GM18951 (cell line): ENCODE results near the gene MAML3.

Source experiments
- POLR2A ChIP-seq: IDR thresholded peaks from 4 replicates; pipeline ENCODE4 v1.6.1; 2011; ENCODE audit warnings: mild to moderate bottlenecking; ENCODE audit not compliant: insufficient read length, insufficient read depth; ENCODE audit errors: extremely low read depth
- in situ Hi-C: fragments of 300-500 bp; cut with MboI; formaldehyde crosslinking; loops from one replicate; pipeline ENCODE4 v1.12.0; 2022; ENCODE audit warnings: low sequenced_read_pairs, mixed read lengths, inconsistent platforms; ENCODE audit not compliant: unreplicated experiment

The MAML3 gene

DNA sequence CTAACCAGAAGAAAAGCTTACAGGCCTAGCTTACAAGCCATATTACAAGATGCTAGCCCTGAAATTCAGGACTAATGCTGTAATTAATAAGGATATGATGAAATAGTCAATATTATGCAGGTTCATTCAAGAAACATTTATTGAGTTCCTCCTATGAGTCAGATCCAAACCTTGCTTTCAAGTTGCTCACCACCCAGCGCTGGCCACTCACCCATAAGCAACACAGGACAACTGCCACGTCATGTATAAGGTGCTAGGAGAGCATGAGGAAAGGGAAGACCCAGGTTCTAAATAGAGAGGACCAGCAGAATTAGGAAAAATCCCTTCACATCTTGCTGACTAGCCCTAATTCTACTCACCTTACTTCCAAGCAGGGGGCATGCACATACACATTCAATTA is 23.3 kb downstream of the MAML3 start:
- in situ Hi-C loops = no loop called here
- no peak for TF ChIP-seq POLR2A

DNA sequence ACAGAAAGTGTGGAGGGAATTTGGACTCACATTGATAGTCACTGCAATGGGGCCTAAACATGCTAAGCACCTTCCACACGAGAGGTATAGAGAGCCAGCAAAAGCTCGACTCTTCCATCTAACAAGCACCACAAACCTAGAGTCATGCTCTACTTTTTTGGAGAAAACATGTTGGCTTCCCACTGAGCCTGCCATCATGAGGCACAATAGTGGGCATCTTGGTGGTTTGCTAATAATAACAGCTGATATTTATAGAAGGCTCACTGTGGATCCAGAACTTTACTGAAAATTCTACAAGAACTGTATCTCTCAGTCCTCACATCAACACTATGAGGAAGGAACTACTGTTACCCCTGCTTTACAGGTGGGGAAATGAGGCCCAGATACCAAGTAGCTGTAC is 26.6 kb downstream of the MAML3 start:
- in situ Hi-C loops = no loop called here
- no peak for TF ChIP-seq POLR2A

DNA sequence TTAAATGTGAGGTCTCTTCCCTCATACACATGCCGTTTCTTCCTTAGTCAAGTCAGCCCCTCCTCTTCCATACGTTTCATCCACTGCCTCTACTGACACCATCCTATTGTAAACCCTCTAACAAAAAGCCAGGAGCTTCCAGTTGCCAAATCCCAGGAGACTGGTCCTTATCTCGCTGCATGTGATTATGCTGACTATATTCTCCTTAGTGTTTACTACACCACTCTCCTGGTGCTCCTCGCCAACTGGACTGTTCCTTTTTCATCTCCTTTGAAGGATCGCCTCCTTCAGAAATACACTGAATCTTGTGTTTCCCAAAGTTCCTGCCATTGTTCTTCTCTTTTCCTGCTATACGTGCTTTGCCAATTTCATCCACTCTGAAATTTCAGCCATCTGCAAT is 27.7 kb downstream of the MAML3 start:
- TF ChIP-seq POLR2A = no peak
- in situ Hi-C loops = no loop called here

DNA sequence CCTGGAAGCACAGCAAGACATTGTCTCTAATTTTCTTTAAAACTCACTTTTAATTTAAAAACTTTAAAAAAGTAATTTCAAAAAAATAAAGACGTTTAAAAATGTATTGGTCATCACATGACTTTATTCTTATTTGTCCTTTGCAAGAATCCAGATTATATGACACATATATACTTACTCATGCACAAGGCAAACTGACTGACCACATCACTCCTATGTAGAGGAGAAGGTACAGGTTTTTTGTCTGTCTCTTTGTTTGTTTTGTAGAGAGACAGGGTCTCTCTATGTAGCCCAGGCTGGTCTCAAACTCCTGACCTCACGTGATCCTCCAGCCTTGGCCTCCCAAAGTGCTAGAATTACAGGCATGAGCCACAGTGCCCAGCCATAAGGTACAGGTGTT is 28.6 kb downstream of the MAML3 start:
- in situ Hi-C loops = no loop called here
- TF ChIP-seq POLR2A = no peak

DNA sequence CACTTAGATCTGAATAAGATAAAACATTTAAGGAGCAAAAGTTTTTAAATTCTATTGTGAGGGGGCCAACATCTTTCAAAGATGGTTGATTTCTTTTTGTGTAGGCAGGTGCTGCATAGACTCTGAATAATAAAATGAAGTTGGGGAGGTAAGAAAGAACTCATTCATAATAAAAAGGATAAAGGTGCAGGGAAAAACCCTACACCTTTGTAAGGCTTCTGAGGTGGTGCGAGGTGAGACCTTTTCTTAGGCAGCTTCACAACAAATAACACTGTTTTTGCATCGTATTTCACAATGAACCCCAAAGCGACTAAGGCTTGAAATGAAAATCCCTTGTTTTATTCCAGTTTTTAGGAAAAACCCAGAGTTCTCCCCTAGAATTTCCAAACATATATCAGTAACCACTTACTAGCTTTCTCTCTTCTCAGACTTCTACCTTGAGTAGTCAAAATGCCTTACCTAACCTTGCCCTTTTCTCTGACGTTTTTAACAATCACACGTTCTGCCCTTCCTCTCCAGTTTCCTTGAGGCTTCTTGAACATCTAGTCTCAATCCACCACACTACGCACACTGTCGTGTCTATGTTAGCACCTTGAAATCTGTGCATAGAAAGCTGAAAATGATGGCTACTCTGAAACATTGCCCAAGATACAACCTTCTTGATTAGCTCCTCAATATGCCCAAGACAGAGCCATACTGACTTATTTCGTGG is 30.2 kb downstream of the MAML3 start:
- no peak for TF ChIP-seq POLR2A
- in situ Hi-C loops = no loop called here

DNA sequence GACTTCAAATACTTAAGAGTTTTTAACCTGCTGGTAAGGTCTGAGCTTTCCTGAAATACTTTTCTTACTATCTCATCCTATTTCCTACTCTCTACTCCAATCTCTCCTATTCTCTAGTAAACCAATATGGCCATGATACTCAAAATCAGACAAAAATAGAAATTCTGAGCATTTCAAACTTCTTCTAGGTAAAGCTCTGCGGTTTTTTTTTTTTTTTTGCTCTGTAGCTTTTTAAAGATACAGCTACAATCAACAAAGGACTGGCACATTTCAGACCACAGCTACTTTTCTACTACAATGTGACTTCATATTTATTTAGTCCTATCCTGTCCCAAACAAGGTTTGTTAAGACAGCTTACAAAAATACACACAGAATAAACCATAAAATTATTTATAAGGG is 31.1 kb downstream of the MAML3 start:
- TF ChIP-seq POLR2A = no peak
- in situ Hi-C loops = no loop called here

DNA sequence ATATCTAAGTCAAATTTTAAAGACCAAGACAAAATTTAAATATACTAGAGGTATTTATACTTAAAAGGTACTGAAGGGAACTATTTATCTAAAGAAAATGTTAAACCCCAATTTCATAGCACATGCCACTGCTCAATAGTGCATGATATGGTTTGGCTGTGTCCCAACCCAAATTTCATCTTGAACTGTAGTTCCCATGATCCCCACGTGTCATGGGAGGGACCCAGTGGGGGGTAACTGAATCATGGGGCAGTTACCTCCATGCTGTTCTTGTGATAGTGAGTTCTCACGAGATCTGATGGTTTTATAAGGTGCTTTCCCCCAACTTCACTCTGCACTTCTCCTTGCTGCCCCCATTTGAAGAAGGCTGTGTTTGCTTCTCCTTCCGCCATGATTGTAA is 32.3 kb downstream of the MAML3 start:
- in situ Hi-C loops = no loop called here
- TF ChIP-seq POLR2A = no peak

DNA sequence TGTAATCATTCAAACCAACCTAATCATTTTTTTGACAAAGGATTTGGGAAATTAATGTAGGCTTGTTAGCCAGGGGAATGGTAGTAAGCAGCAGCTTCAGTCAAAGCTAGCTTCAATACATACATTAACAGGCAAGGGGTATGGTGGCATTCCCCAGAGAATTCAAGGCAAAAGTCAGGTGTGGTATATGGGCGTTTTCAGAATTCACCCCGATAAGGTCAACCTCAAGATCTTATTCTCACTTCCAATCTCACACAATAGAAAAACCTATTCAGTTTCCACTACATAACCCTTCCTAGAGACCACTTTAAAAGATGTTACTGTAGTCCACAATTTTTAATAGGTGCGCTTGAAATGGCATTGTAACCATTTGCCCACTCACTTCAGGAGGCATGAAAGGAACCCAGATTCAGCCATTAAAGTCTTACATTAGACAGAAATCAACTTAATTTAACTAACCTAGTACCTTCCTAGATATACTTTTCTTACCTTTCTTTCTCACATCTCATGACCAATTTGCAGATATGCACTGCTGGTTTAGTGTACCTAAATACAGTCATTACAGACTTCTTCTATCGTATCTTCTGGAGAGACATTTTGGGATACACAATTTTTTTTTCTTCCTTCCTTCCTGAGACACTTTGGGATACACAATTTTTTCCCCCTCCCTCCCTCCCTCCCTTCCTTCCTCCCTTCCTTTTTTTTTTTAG is 34.9 kb downstream of the MAML3 start:
- in situ Hi-C loops = no loop called here

DNA sequence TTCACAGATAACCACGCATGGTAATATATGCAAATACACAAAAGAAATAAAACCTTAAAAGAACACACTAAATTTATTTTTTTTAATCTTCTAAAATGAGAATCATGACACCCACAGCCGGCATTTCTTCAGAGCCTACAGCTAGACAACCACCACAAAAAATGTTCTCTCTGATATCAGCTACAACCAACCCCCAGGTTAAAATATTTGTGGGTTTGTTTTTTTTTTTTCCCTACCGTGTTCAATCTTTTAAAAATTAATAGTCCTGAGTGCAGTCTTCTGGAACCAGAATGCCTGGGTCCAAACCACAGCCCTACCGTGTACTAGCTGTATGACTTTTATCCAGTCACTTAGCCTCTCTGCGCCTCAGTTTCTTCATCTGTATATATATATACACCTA is 36.0 kb downstream of the MAML3 start:
- in situ Hi-C loops = no loop called here
- TF ChIP-seq POLR2A = no peak

More for the DNA sequence above, 34.9 kb downstream of the MAML3 start:
- no peak for TF ChIP-seq POLR2A

DNA sequence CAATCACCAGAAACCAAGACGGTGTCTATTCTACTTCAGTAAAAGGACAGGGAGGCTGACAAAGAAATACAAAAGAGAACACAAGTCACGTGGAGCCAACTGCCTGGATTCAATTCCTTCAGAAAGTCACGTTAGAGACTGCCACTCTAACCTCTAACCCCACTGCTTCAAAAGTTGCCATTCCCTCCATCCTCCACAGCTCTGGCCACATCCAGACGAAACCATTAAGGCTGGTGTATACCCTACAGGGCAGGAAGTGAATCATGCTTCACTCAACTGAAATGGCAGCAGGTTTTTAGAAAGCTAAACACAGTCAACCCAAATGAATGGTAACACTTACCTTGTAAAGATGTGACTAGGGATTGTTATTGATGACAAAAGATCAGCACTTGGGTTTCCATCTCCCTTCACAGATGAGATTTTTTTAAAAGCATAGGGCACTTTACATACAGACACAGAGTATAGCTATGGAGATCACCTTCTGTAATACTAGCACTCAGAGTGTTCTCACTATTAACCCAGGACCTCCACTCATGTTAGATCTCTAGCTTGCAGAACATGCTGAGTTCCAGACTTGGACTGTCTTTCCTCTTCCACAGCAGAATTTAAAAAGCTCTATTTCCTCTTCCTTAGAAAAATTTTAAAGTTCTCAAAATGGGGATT is 37.4 kb downstream of the MAML3 start:
- in situ Hi-C loops = no loop called here
- TF ChIP-seq POLR2A = no peak

DNA sequence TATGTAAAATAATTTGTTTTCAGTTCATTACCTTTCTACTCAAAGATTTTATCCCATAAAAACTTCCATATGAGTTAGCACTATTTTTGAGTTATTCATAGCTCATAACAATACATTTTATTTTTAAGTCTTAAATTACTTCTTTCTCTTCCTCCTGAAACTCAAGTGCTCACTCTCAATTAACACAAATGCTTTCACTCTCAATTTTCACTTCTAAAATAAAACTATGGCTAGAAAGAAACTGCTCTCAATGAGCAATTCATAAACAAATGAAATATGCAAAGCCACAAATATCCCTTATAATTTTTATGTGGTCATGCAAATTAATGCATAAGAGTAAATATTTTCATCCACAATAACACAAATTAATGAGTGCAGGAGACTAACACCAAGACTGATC is 38.8 kb downstream of the MAML3 start:
- in situ Hi-C loops = no loop called here

DNA sequence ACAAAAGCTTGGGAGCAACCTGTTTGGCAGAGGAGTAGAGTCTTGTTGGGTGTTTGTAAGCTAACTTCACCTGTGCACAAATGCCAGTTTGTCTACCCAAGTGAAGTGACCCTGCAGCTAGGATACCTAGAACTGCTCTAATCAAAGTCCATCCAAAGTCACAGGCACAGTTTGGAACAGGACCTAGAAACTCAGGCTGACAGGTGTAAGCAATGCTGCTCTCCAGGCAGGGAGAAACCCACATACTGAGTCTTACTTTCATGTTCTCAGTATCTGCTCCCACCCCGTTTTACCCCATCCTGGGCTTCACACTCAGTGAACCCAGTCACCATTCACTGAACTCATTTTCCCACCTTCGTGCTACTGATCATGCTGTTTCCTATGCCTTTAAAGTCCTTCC is 40.3 kb downstream of the MAML3 start:
- in situ Hi-C loops = no loop called here
- TF ChIP-seq POLR2A = no peak

More for the DNA sequence above, 38.8 kb downstream of the MAML3 start:
- TF ChIP-seq POLR2A = no peak

DNA sequence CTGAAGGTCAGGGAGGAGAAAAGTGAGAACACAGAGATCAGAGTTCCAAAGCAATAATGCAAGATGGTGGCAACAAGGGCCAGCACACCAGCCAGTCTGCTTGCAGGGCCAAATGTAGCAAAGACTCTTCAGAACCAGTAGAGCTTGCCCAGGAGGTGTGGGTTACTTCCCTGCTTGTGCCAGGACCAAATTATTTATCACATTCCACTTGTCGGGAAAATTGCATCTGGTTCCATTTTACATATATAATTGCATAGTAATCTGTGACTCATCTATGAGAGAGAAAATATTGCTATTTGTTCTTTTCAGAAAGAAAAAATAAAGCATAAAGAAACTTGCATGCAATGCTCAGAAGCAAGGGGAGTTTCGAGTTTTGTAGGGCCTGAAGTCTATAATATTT is 41.4 kb downstream of the MAML3 start:
- in situ Hi-C loops = no loop called here
- no peak for TF ChIP-seq POLR2A

DNA sequence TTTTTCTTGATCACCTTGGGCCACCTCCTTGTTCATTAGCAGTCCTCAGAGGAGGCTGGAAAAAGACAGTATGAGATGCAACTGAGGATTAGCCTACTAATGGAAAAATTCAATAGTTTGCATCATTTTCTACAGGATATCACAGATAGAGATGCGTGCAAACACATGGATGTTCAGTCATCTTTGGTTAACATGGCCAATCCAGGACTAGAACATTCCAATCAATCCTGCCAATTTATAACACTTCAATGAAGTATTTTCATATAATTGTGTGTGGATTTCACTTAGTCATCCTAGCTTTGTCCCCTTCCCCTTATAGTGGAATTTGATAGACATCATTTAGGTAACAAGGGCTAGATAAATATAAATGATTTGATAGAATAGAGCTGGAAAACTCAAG is 42.7 kb downstream of the MAML3 start:
- in situ Hi-C loops = no loop called here

DNA sequence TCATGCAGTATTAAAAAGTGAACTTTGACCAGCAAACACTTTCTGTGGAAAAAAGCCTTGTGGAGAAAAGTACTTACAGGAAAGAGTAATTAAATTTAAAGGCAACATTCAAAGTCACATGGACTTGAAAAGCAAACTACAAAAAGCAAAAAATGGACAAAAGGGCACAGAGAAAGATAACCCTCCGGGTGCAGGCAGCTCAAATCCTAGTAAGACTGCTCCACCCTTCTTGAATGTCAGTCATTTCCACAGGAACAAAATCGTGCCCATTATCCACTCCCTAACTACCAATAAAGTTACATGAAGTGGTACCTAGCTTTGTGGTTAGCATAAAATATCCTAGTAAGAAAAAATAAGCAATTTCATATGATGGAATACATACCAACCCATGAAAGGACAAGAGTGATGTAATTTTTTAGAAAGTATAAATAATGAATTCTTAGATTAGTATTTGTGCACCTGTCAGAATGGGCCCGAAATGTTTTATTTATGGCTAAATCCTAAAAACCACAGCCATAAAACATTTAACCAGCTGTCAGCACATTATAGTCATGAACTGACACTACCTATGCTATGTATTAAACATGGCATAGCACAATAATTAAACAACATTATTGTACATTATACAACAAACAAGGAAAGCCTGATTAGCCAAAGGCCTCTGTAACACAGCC is 43.3 kb downstream of the MAML3 start:
- in situ Hi-C loops = no loop called here
- TF ChIP-seq POLR2A = no peak

More for the DNA sequence above, 42.7 kb downstream of the MAML3 start:
- TF ChIP-seq POLR2A = no peak
